Endothelial cell (in vitro differentiated cells): ENCODE results near the gene PYGO2. TPM values are rescaled to one million over a fixed set of nuclear protein-coding genes. Genes with fewer than 3 reads are reported as not detected.

Experiments used
- DNase-seq: peaks from one replicate; pipeline ENCODE4 v3.0.0; 2021; ENCODE audit warnings: low spot score
- H3K27ac Mint-ChIP-seq: one replicate; pipeline ENCODE4 v1.8.0; 2021; ENCODE audit warnings: mixed read lengths, inconsistent platforms; ENCODE audit not compliant: unreplicated experiment
- H3K27me3 Mint-ChIP-seq: one replicate; pipeline ENCODE4 v1.8.0; 2021; ENCODE audit warnings: mild to moderate bottlenecking, moderate library complexity, mixed read lengths, inconsistent platforms; ENCODE audit not compliant: unreplicated experiment
- H3K36me3 Mint-ChIP-seq: one replicate; pipeline ENCODE4 v1.8.0; 2021; ENCODE audit warnings: mild to moderate bottlenecking, low read depth, mixed read lengths, inconsistent platforms; ENCODE audit not compliant: unreplicated experiment
- H3K4me1 Mint-ChIP-seq: one replicate; pipeline ENCODE4 v1.8.0; 2021; ENCODE audit warnings: mild to moderate bottlenecking, mixed read lengths, inconsistent platforms; ENCODE audit not compliant: unreplicated experiment
- H3K4me3 Mint-ChIP-seq: one replicate; pipeline ENCODE4 v1.8.0; 2021; ENCODE audit warnings: mild to moderate bottlenecking, mixed read lengths, inconsistent platforms; ENCODE audit not compliant: unreplicated experiment
- H3K9me3 Mint-ChIP-seq: one replicate; pipeline ENCODE4 v1.8.0; 2021; ENCODE audit warnings: mixed read lengths, inconsistent platforms; ENCODE audit not compliant: unreplicated experiment
- CTCF ChIP-seq: fragments of 200-600 bp; sonication (generic); IDR thresholded peaks from one replicate; pipeline ENCODE4 v1.5.0; 2021; ENCODE audit warnings: antibody characterized with exemption; ENCODE audit not compliant: unreplicated experiment
- total RNA-seq: library from RNA; stranded (reverse); fragmentation: NEBNext Ultra II Directional; extraction: Animal tissue kit (Norgen Biotek cat#: 25700); gene quantifications from one replicate; pipeline ENCODE4 v1.2.1, GENCODE V29; 2021; ENCODE audit not compliant: unreplicated experiment

Gene PYGO2
- total RNA-seq, 1 donor from 2014 or later = 49.8 TPM

- TF ChIP-seq CTCF = no peak
- H3K4me1 Mint-ChIP-seq = peaks cover 19% of the 10 kb centered on the region
These were observed 38.8 kb upstream of the PYGO2 start for GRCh38 chr1:155000411-155000725.

GRCh38 chr1:154999571-155000410, 38.2 kb upstream of the PYGO2 start:
- peak; percentile 46 for DNase-seq
- H3K9me3 Mint-ChIP-seq = no peaks in the 10 kb centered on the region
- H3K36me3 Mint-ChIP-seq = no peaks in the 10 kb centered on the region
- H3K27ac Mint-ChIP-seq = peak overlapping the region; percentile 87
- H3K4me3 Mint-ChIP-seq = peak overlapping the region; percentile 91
- H3K4me1 Mint-ChIP-seq = peaks cover 22% of the 10 kb centered on the region
- no peak for TF ChIP-seq CTCF
- peaks cover 13% of the 10 kb centered on the region for H3K27me3 Mint-ChIP-seq

More at GRCh38 chr1:155000411-155000725, 38.8 kb upstream of the PYGO2 start:
- H3K9me3 Mint-ChIP-seq = no peaks in the 10 kb centered on the region
- peak overlapping the region; percentile 87 for H3K27ac Mint-ChIP-seq
- peak; percentile 31 for DNase-seq
- H3K4me3 Mint-ChIP-seq = peak overlapping the region; percentile 91
- no peaks in the 10 kb centered on the region for H3K36me3 Mint-ChIP-seq
- peaks cover 13% of the 10 kb centered on the region for H3K27me3 Mint-ChIP-seq

GRCh38 chr1:154998818-154999570, 37.4 kb upstream of the PYGO2 start:
- no peaks in the 10 kb centered on the region for H3K9me3 Mint-ChIP-seq
- peak; percentile 83 for TF ChIP-seq CTCF
- H3K36me3 Mint-ChIP-seq = no peaks in the 10 kb centered on the region
- H3K27me3 Mint-ChIP-seq = peaks cover 10% of the 10 kb centered on the region
- H3K4me1 Mint-ChIP-seq = peaks cover 21% of the 10 kb centered on the region
- peak; percentile 74 for DNase-seq
- H3K27ac Mint-ChIP-seq = peak overlapping the region; percentile 45
- H3K4me3 Mint-ChIP-seq = peak overlapping the region; percentile 77

- no peaks in the 10 kb centered on the region for H3K36me3 Mint-ChIP-seq
- no peak for DNase-seq
- no peak for TF ChIP-seq CTCF
- H3K4me3 Mint-ChIP-seq = no peak overlapping the region
- no peak overlapping the region for H3K27ac Mint-ChIP-seq
- peaks cover 10% of the 10 kb centered on the region for H3K27me3 Mint-ChIP-seq
- no peaks in the 10 kb centered on the region for H3K9me3 Mint-ChIP-seq
- H3K4me1 Mint-ChIP-seq = peaks cover 19% of the 10 kb centered on the region
These were observed 36.7 kb upstream of the PYGO2 start for GRCh38 chr1:154998201-154998780.
